Endothelial cell of hepatic sinusoid (primary cell): ENCODE measurements around the gene NELFA.
"Not testable (repeated sequence)": the region's sequence is repeated elsewhere in the genome, so short reads cannot be mapped to it uniquely, and the experiment has no call there.

ENCODE experiments used
- in situ Hi-C: cut with HindIII; loops from 2 replicates; pipeline ENCODE4 v1.10.0; 2017; ENCODE audit warnings: low sequenced_read_pairs

The NELFA gene

DNA sequence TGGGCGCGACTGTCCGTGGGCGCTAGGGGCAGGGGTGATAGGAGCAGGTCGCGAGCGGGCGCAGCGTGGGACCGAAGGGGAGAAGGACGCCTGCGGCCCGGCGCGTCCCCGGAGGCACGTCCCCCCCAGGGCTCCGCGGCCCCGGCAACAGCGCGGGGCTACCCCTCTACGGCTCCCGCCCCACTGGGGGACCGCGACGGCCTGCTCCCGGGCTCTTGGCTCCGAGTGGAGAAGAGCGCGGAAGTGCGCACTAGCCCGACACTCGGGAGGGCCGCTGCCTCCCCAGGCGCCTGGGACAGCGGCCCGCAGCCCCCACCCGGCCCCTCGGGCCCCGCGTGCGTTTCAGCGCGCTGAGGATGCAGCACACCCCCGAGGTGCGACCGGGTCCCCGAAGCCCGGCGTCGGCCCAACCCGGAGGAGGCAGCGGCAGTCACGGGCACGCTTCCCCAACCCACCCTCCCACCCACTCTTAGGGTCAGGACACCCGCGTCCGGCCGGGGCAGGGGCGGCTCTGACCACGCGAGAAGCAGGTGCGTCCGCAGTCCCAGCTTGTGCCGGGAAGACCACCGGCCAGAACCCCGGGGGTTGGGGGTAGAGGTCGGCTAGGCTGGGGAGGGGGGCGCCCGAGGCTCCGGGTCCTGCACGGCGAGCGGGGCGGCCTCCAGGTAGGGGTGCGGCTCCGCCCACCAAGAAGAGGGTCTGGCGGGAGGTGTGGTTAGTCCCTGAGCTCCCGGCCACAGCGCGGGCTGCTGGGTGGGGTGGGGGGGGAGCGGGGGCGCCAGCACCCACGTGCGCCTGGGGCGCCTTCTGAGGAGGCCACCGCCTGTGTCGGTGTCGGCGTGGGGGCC is 31.8 kb upstream of the NELFA start:
- in situ Hi-C loops = no loop called here

DNA sequence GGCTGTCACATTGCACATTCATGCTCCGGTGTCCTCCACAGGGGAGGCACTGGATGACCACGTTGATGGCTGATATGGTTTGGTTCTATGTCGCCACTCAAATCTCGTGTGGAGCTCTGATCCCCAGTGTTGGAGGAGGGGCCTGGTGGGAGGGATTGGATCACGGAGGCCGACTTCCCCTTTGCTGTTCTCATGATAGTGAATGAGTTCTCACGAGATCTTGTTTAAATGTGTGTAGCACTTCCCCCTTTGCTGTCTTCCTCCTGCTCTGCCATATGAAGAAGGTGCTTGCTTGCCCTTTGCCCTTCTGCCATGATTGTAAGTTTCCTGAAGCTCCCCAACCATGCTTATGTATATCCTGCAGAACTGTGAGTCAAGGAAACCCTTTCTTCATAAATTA is 28.1 kb upstream of the NELFA start:
- in situ Hi-C loops = no loop called here

GRCh38 chr4:2036327-2036726 is 27.6 kb upstream of the NELFA start:
- in situ Hi-C loops = no loop called here

- in situ Hi-C loops = loop anchor here (5.0 kb wide), 2 partner anchors 46 to 106 kb away; no protein-coding TSS in a partner anchor
Measured at GRCh38 chr4:2031161-2031560, 22.4 kb upstream of the NELFA start.

- in situ Hi-C loops = not testable (repeated sequence)
Measured at GRCh38 chr4:2027120-2027519, 18.3 kb upstream of the NELFA start.

DNA sequence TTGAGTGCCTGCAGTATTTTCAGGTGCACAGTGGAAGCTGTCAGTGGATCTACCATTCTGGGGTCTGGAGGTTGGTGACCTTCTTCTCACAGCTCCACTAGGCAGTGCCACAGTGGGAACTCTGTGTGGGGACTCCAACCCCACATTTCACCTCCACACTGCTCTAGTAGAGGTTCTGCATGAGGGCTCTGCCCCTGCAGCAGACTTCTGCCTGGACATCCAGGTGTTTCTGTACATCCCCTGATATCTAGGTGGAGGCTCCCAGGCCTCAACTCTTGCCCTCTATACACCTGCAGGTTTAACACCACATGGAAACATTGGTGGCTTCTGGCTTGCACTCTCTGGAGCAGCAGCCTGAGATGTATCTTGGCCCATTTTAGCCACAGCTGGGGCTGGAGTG is 17.0 kb upstream of the NELFA start:
- in situ Hi-C loops = no loop called here

DNA sequence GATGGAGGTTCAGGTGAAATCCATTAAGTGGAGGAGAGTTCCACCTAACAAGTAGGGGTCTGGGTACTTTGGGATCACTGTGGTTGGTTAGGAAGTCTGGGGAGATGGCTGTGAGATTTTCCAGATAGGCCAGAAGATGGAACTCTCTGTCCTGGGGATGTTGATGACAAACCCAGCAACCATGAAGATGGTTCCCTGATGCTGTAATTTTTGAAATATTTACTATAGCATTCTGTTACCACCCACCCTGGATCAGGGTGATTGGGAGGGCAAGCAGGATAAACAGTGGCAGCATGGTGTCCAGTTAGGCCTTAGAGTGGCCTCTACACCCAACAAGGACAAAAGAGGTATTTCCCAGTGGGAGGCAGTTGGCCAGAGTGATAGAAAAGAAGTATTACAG is 15.9 kb upstream of the NELFA start:
- in situ Hi-C loops = no loop called here

DNA sequence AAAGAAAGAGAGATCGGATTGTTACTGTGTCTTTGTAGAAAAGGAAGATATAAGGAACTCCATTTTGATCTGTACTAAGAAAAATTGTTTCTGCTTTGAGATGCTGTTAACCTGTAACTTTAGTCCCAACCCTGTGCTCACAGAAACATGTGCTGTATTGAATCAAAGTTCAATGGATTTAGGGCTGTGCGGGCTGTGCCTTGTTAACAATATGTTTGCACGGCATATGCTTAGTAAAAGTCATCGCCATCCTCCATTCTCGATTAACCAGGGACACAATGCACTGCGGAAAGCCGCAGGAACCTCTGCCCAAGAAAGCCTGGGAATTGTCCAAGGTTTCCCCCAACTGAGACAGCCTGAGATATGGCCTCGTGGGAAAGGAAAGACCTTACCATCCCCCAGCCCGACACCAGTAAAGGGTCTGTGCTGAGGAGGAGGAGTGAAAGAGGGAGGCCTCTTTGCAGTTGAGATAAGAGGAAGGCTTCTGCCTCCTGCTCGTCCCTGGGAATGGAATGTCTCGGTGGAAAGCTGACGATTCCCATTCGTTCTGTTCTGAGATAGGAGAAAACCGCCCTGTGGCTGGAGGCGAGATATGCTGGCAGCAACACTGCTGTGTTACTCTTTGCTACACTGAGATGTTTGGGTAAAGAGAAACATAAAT is 12.7 kb upstream of the NELFA start:
- in situ Hi-C loops = not testable (repeated sequence)

DNA sequence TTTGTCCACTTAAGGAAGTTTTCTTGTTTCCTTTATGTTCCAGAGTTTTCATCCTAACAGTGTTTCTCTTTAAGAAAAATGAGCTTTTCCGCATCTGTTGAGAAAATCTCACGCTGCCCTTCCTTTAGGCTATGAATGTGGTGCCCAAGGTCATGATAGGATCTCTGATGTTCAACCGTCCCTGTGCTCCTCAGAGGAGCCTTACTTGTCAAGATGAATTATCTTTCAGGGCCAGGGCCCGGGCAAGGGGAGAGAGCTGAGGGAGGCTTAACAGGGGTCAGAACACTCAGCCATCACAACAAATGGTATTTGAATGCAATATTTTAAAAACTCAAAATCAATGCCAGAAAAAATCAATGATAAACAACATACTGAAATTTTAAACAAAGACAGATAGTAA is 6.2 kb upstream of the NELFA start:
- in situ Hi-C loops = no loop called here

GRCh38 chr4:2011583-2011982 is 2.8 kb upstream of the NELFA start:
- in situ Hi-C loops = no loop called here

- in situ Hi-C loops = loop anchor here (5.0 kb wide), 1 partner anchor 62 kb away; no protein-coding TSS in a partner anchor
Measured at GRCh38 chr4:2009651-2010233, 968 bp upstream of the NELFA start.

- in situ Hi-C loops = loop anchor here (5.0 kb wide), 1 partner anchor 61 kb away; no protein-coding TSS in a partner anchor
Measured at GRCh38 chr4:2008671-2008920, 178 bp downstream of the NELFA start.

GRCh38 chr4:2007804-2008670 is 737 bp downstream of the NELFA start:
- in situ Hi-C loops = loop anchor here (5.0 kb wide), 1 partner anchor 61 kb away; no protein-coding TSS in a partner anchor

- in situ Hi-C loops = loop anchor here (5.0 kb wide), 1 partner anchor 60 kb away; no protein-coding TSS in a partner anchor
Measured at GRCh38 chr4:2006956-2007653, 1.7 kb downstream of the NELFA start.

GRCh38 chr4:2006367-2006766 is 2.4 kb downstream of the NELFA start:
- in situ Hi-C loops = loop anchor here (5.0 kb wide), 1 partner anchor 59 kb away; no protein-coding TSS in a partner anchor

- in situ Hi-C loops = not testable (repeated sequence)
Measured at GRCh38 chr4:2003361-2003760, 5.4 kb downstream of the NELFA start.

GRCh38 chr4:1999308-1999707 is 9.5 kb downstream of the NELFA start:
- in situ Hi-C loops = not testable (repeated sequence)

DNA sequence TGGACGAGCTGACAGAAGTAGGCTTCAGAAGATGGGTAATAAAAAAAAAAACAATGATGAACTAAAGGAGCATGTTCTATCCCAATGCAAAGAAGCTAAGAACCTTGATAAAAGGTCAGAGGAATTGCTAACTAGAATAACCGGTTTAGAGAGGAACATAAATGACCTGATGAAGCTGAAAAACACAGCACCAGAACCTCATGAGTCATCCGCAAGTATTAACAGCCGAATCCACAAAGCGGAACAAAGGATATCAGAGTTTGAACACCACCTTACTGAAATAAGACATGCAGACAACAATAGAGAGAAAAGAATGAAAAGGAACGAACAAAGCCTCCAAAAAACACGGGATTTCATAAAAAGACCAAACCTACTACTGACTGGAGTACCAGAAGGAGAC is 10.5 kb downstream of the NELFA start:
- in situ Hi-C loops = no loop called here

- in situ Hi-C loops = no loop called here
Measured at GRCh38 chr4:1997712-1998111, 11.1 kb downstream of the NELFA start.

- in situ Hi-C loops = no loop called here
Measured at GRCh38 chr4:1996866-1997611, 11.7 kb downstream of the NELFA start.
